NCI-H2081 treated with DMSO at 0.1 percent for 48 hours (cell line): ENCODE data around the gene USP13.

Experiments
- DNase-seq: peaks from one replicate; lab custom pipeline; 2025; lab: John Stamatoyannopoulos, UW

Gene USP13

GRCh38 chr3:179801263-179801662, 148.4 kb downstream of the USP13 start:
- no peak for DNase-seq

- no peak for DNase-seq
Measured at GRCh38 chr3:179801856-179802255, 149.0 kb downstream of the USP13 start.

GRCh38 chr3:179806177-179806576, 153.3 kb downstream of the USP13 start:
- no peak for DNase-seq

- no peak for DNase-seq
Measured at GRCh38 chr3:179807588-179807987, 154.7 kb downstream of the USP13 start.

GRCh38 chr3:179809639-179810038, 156.8 kb downstream of the USP13 start:
- no peak for DNase-seq

- DNase-seq: peak; percentile 66
Measured at GRCh38 chr3:179811321-179812095, 158.7 kb downstream of the USP13 start.

GRCh38 chr3:179812096-179812382, 159.2 kb downstream of the USP13 start:
- DNase-seq: no peak

GRCh38 chr3:179819379-179819778, 166.5 kb downstream of the USP13 start:
- DNase-seq: no peak

- no peak for DNase-seq
Measured at GRCh38 chr3:179822296-179822695, 169.5 kb downstream of the USP13 start.

GRCh38 chr3:179825527-179826246, 172.8 kb downstream of the USP13 start:
- DNase-seq: no peak

GRCh38 chr3:179826247-179826637, 173.4 kb downstream of the USP13 start:
- DNase-seq: no peak

- no peak for DNase-seq
Measured at GRCh38 chr3:179828738-179829137, 175.9 kb downstream of the USP13 start.

GRCh38 chr3:179829401-179829800, 176.6 kb downstream of the USP13 start:
- DNase-seq: no peak

GRCh38 chr3:179832333-179832854, 179.6 kb downstream of the USP13 start:
- no peak for DNase-seq

- no peak for DNase-seq
Measured at GRCh38 chr3:179833294-179833693, 180.5 kb downstream of the USP13 start.

GRCh38 chr3:179837374-179837773, 184.5 kb downstream of the USP13 start:
- DNase-seq: no peak
